ENCODE data around the gene CMSS1.

CMSS1 gene

DNA sequence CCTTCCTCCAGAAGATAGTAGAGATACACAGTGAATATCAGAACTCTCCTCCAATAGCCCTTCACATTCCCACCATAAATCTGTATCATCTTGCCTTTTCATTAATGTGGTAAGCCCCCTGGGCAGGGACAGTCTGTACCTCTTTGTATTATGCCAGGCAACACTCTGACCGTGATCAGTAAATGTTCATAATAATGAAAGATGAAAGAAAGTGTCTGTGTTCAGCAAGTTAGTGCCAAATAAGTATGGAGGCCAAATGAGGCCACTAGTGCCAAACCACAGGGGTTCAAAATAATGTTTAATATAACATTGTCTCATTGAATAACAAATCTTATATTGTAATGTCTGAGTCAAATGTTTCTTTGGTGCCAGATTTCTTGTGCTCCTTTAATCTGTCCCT is 104.3 kb downstream of the CMSS1 start:
- TF ChIP-seq, protein P1, sequence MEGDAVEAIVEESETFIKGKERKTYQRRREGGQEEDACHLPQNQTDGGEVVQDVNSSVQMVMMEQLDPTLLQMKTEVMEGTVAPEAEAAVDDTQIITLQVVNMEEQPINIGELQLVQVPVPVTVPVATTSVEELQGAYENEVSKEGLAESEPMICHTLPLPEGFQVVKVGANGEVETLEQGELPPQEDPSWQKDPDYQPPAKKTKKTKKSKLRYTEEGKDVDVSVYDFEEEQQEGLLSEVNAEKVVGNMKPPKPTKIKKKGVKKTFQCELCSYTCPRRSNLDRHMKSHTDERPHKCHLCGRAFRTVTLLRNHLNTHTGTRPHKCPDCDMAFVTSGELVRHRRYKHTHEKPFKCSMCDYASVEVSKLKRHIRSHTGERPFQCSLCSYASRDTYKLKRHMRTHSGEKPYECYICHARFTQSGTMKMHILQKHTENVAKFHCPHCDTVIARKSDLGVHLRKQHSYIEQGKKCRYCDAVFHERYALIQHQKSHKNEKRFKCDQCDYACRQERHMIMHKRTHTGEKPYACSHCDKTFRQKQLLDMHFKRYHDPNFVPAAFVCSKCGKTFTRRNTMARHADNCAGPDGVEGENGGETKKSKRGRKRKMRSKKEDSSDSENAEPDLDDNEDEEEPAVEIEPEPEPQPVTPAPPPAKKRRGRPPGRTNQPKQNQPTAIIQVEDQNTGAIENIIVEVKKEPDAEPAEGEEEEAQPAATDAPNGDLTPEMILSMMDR (IDR thresholded peaks at IDR 0.05; ENCODE audit: low read depth, low read length) = no peak
- no peak overlapping the region for H3K4me3 ChIP-seq (ENCODE audit: low read depth, low read length)

DNA sequence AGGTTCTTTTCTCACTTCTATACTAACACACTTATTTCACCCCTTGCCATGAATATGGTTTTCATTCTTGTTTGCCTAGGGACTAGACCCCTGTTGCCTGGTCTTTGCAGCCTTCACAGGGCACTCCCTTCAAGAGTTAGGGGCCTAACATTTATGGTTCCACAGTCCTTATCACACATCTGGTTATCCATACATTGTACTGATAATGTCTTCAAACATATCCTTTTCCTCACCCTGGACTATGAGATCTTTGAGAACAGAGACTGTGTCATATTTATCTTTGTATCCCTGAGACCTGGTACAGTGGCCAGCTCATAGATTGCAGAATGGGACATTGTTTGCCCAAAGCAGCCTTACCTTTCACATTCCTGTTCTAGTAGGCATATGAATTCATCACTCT is 106.2 kb downstream of the CMSS1 start:
- H3K4me3 ChIP-seq (ENCODE audit: low read depth, low read length) = no peak overlapping the region
- TF ChIP-seq, protein P1 (IDR thresholded peaks at IDR 0.05; ENCODE audit: low read depth, low read length) = no peak

DNA sequence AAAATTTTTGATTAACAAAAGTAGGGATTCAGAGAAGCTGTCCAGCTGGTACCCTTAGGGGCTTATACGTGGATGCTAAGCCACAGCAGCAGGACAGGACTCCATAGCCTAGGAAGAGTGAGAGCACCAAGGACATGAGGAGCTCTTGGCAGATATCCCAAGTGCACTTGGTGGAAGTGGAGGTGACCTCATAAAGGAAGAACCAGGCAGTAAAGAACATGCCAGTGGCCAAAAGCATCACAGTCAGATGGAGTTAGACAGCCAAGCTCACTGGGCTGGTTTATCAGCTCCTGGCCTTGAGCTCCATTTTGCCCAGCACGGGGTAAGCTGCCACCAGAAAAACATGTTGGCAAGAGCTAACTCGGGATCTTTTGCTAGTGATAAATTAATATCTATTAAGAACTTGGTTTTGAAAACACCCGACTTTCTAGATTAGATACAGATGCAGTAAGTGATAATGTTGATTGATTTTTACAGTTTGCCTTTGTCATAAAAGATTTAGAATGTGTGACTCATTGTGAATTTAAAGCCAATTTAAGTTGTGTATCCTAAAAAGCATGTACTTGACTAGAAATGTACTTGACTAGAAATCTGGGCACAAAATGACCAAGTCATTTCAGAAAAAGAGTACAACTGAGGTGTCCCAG is 108.0 kb downstream of the CMSS1 start:
- TF ChIP-seq, protein P1 (IDR thresholded peaks at IDR 0.05; ENCODE audit: low read depth, low read length) = no peak

DNA sequence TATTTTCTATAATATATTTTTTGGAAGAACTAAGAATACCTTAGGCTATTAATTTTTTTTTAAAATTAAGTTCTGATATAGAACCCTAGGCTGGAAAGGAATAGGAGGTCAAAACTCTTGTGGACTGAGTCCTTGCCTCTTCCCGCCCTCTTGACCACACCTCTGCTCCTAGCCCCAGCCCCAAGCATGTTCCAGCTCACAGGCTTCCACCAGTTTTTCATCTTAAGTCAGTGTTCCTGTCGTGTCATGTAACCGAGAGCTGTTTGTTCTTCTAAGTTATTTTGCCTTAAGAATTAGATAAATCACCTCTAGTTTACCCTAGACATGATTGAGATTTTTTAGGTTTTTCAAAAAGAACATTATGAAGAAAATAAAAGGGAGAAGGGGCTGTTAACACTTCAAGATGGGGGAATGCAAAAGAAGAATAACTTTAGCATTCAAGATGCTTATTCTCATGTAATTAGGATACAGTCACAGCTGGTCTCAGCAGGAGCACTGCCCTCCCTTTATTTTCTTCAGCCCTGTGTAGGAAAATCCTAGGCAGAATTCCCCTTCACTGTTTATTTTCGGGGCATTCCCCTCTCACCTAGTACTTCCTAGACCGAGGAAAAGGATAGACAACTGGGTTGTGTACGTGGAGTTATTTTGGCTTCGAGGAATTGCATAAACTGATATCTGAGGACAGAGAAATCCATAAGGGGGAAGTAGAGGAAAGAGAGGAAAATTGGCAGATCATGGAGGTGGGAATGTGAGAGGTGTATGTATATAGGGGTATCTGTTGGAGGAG is 110.2 kb downstream of the CMSS1 start:
- H3K4me3 ChIP-seq (ENCODE audit: low read depth, low read length) = no peak overlapping the region
- TF ChIP-seq, protein P1 (IDR thresholded peaks at IDR 0.05; ENCODE audit: low read depth, low read length) = no peak

More for the DNA sequence above, 108.0 kb downstream of the CMSS1 start:
- H3K4me3 ChIP-seq (ENCODE audit: low read depth, low read length) = no peak overlapping the region

DNA sequence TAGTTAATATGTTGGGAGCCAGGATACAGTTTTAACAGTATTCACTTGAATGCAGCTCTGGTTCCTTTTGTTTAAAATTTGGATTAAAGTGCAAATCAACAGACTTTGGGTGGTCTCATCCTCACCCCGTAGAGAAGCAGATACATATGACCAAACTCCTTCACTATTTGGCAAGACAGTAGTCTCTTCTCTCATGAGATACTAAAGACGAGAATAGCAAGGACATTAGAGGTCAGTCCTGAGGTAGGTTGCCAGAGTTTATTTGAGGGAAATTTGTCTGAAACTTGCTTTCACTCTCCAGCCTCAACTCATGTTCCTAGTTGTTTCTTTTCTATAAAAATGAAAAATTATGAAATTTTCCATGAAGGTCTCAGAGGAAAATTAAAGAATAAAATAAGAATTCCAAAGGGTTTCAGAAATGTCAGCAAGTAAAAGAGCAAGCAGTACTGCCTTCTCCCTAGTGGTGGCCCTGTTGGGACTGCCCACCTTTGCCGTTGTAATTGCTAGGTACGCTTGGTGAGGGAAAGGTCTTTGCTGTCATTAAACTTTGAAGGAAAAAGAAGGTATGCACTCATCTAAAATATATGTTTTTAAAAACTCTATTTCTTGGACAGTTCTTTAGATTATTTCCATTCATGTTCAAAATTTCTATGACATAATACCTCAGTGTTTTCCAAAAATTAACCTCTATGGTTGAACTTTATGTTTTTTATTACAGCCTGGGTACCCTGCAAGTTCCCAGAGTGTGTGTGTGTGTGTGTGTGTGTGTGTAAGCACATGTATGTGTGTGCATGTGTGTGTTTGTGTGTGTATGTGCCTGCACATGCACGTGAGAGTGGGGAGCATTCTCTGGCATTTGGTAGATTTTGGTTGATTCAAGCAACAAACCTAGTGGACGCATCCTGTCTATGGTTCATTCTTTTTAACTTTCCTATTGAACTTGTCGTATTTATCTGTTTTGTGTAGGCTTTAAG is 111.4 kb downstream of the CMSS1 start:
- TF ChIP-seq, protein P1 (IDR thresholded peaks at IDR 0.05; ENCODE audit: low read depth, low read length) = no peak
- H3K4me3 ChIP-seq (ENCODE audit: low read depth, low read length) = no peak overlapping the region

DNA sequence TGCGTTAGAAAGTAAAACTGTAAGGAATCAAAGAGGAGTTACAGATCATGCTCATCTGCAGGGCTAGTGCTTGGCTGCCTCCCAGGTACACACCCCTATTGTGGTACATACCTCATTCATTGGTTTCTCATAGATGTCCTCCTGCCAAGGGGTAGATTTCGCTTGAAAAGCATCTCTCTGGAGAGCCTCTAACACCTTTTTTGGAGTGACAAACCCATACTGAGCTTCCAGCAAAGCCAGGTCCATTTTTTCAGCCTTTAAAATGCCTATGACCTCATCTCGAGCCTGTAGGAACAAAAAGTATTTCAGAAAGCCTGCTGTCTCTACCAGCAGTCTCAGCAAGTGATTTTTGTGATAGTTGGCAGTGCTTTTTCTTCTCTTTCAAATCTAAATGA is 112.1 kb downstream of the CMSS1 start:
- no peak overlapping the region for H3K4me3 ChIP-seq (ENCODE audit: low read depth, low read length)
- TF ChIP-seq, protein P1 (IDR thresholded peaks at IDR 0.05; ENCODE audit: low read depth, low read length) = no peak

Data from WI38 (cell line).